NCI-H82 (cell line): ENCODE measurements around the gene KRT81.
A peak's percentile ranks its signal among the peaks of the same experiment; 100 is the strongest.
"Not testable (repeated sequence)": the region's sequence is repeated elsewhere in the genome, so short reads cannot be mapped to it uniquely, and the experiment has no call there.

Experiments used
- DNase-seq: peaks from one replicate; lab custom pipeline; 2025; lab: John Stamatoyannopoulos, UW

The KRT81 gene

GRCh38 chr12:52296572-52297215, 5.4 kb upstream of the KRT81 start:
- DNase-seq = no peak

- no peak for DNase-seq
Observed at GRCh38 chr12:52295663-52296062, 4.3 kb upstream of the KRT81 start.

GRCh38 chr12:52294803-52295202, 3.5 kb upstream of the KRT81 start:
- DNase-seq = no peak

- no peak for DNase-seq
Observed at GRCh38 chr12:52293926-52294325, 2.6 kb upstream of the KRT81 start.

GRCh38 chr12:52290483-52291134, 725 bp downstream of the KRT81 start:
- DNase-seq = not testable (repeated sequence)

- DNase-seq = not testable (repeated sequence)
Observed at GRCh38 chr12:52287816-52288805, 3.2 kb downstream of the KRT81 start.

- DNase-seq = not testable (repeated sequence)
Observed at GRCh38 chr12:52286857-52287785, 4.2 kb downstream of the KRT81 start.

GRCh38 chr12:52285851-52286530, 5.3 kb downstream of the KRT81 start:
- DNase-seq = no peak

- no peak for DNase-seq
Observed at GRCh38 chr12:52285172-52285745, 6.1 kb downstream of the KRT81 start.

GRCh38 chr12:52284562-52285171, 6.7 kb downstream of the KRT81 start:
- DNase-seq = no peak

- DNase-seq = no peak
Observed at GRCh38 chr12:52280796-52281560, 10.4 kb downstream of the KRT81 start.

GRCh38 chr12:52280319-52280795, 11.0 kb downstream of the KRT81 start:
- no peak for DNase-seq

- no peak for DNase-seq
Observed at GRCh38 chr12:52279422-52280318, 11.7 kb downstream of the KRT81 start.

- DNase-seq = peak; percentile 76
Observed at GRCh38 chr12:52278575-52279421, 12.5 kb downstream of the KRT81 start.

GRCh38 chr12:52277486-52278245, 13.7 kb downstream of the KRT81 start:
- no peak for DNase-seq

GRCh38 chr12:52275686-52276085, 15.6 kb downstream of the KRT81 start:
- DNase-seq = no peak
